HG02970 (cell line): ENCODE data around the gene PCDH9.

ENCODE experiments used
- ATAC-seq: cut with Tn5 transposase; IDR thresholded peaks from one replicate; pipeline ENCODE4 v1.9.1; 2021; ENCODE audit warnings: mild to moderate bottlenecking, moderate library complexity, moderate number of reproducible peaks; ENCODE audit not compliant: unreplicated experiment, low FRiP score

PCDH9 gene

DNA sequence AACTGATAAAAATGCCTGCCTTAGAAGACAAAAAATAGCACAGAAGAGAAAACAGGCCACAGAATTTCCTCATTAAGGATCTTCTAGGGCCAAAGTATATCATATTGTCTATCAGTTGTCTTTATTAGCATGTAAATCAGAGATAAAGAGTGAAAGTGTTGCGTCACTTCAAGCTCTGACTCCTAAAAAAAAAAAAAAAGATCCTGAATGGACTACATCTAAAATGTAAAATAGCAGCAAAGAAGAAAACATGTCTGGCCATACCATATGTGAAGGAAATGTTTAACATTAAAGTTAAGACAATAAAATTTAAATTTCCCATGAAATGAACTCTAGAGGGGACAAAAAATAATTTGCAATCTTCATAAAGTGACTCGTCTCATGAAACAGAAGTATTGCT is 237.4 kb downstream of the PCDH9 start:
- no peak for ATAC-seq

DNA sequence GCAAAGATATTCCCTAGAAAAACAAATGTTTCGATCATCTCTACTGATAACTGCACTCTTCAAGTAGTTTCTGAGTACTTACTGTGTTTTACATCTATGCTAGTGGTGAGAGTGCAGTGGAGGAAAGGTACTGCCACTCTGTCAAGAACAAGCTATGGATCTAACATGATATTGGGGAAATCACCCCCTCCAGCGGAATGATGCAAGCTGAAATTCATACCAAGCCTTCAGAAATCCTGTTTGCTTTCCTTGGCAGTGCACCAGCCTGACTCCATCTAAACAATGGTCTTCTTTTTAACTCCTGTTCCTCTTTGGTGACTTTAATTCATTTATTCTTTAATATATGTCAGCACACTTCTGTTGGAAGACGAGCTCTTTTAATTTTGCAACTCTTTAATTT is 238.0 kb downstream of the PCDH9 start:
- no peak for ATAC-seq

DNA sequence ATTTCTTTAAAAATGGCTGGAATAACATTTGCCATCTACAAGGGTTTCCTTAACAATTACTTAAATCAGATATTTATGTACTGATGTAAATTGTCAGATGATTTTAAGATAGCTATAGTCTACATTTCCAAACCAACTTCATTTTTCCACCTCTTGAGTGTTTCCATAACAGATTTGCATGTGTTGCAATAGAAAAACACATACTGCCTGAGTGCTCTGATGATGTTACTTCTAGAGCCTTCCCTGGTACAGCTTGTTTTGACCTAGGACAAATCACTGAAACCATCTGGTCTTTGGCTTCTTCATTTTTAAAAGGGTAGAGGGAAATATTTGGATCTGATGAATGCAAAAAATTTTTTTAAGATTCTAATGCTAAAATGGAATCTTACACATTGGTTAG is 245.9 kb downstream of the PCDH9 start:
- no peak for ATAC-seq

DNA sequence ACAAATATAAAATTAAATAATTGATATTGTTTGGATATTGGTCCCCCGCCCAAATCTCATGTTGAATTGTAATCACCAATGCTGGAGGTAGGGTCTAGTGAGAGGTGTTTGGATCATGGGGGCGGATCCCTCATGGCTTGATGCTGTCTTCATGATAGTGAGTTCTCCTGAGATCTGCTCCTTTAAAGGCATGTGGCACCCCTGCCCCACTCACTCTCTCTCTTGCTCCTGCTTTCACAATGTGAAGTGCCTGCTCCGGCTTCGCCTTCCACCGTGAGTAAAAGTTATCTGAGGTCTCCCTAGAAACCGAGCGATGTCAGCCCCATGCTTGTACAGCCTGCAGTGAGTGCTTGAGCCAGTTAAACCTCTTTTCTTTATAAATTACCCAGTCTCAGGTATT is 248.2 kb downstream of the PCDH9 start:
- ATAC-seq: no peak

DNA sequence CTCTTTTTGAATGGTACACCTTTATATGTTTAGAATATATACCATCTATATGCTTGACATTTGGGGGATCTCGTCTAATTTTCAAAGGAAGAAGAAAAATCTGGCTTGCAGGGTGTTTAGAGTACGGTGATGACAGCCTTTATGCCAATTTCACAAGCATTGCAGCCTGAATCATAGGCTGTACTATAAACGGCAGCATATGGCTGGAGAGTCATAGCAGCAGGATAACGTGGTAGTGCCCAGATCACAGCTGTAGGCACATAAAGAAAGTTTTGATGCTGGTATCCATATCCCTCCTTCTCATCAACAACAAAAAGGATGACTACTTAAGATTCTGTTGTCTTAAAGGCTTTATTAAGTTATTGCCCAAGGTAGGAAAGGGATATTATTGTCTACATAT is 253.0 kb downstream of the PCDH9 start:
- no peak for ATAC-seq

DNA sequence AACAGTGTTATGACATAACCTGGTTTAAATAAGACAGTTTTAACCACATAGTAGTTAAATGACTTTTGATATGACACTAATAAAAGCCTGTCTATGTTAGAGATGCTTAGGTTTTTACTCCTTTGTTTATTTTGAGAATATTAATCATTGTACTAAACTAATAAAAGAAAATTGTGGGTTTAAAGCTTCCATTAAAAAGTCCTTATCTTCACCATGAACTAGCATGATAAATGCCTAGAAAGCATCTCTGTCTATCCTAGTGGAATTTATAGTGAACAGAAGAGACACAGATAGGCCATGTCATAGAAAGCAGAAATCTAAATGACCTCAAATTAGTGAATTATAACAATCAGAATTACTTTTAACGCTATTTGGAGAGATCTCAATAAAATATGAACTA is 255.2 kb downstream of the PCDH9 start:
- no peak for ATAC-seq

DNA sequence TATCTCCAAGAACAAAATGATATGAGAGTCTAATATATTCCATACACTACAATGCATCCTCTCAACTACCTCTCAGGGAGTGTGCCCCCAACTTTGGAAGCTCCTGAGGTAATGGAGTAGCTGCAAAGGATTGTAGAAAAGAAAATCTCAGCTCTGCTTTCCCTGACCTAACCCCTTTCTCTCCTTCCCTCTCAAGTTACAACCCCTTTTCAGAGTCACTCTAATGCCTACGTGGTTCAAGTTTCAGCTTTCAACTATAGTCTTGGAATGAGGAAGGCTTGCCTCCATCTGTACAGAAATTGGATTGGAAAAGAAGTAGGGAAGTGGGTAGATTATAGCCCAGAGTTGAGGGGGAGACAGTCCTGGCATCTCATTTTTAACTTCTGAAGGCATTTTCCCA is 256.0 kb downstream of the PCDH9 start:
- ATAC-seq: no peak

DNA sequence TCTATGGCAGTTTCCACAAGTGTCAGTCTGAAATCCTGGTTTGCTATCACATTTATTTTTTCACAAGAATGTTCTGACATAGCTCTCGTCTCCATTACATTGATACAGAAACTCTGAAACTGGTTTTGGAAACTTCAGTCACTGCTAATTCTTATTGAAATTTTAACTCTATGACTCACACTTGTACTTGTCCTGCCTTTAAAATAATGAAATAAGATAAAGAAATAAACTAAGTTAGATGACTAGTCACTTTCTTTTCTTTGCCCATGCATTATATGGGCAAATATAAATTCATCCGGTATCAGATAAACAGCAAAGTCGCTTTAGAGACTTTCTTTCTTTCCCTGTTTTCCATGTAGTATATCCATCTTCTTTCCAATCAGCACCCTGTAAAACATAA is 257.5 kb downstream of the PCDH9 start:
- ATAC-seq: no peak

DNA sequence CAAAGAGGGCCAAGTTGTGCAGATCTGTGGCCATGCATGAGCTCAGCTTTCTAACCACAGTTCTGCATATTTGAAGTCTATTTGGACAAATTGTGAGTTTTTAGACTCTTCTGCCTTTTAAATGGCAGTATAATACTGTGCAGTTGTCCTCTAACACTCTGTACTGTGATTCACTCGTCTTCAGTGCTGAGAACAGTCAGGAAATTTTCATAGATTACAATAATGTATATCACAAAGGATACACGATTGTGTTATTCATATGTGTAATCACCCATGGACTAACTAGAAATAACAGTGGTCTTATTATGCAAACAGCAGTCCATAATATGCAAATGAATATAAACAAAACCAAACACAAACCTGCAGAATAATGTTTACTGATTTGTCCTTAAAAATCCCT is 259.1 kb downstream of the PCDH9 start:
- ATAC-seq: no peak

DNA sequence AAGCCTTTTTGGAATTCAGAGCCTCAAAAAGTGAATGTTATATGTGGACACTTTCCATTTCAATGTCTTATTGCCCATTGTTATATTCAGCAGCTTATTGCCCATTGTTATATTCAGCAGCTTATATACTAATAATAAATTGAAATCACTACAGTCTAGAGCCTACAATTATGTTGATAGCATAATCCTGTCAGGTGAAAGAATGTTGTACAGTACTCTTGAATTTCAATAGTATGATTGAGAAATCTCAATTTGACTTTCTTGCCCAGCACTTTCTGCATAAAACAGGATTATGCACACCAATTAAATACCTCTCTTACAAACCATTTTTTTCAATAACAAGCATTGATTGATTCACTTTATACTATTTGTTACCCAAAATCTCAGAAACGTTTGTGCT is 260.8 kb downstream of the PCDH9 start:
- ATAC-seq: no peak

DNA sequence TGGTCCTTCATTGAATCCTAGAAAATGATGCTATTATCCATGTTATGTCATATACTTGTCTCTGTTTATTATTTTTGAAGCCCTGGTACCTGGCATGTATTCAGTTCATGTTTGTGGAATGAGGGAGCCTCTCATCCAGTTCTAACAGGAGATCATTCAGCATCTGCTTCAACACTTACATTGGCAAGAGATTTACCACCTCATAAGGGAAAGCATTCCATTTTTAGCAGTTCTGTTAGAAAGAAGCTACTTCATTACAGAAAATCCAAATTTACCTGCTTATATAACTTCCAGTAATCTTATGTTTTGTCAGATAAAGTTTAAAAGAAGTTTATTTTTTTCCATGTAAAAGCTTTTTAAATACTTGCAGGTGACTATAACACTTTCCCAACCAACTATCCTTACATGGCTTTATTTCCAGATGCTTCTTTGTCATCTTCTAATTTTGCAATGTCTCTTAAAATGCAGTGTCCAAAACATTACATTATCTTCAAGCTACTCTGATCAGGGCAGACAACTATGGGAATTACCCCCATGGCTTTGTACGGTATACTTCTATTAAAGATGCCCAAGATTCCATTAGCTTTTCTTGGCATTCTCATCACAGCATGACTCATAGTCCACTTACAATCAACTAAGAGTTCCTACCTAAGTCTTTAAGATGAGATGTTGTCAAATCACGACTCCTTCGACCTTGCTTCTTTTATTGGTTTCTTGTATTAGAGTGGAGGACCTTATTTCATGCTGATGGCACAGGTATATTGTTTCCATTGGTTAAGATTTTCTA is 262.1 kb downstream of the PCDH9 start:
- ATAC-seq: no peak

DNA sequence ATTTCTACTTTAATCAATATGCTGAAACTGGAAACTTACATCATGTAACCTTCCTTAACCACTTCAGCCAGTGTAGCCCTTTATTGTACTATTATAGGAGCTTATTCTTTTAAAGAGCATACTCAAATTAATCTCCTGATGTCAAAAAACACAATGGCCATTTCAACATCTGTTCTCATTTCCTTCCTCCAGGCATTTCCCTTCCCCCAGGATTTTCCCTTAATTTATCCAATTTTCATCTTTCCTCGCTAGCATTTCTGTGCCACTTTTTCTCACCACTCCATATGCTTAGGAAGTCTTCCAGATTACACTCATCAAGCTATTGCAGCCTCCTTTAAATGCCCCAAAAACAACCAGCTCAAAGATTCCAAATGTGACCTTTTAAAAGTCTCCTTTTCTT is 265.0 kb downstream of the PCDH9 start:
- ATAC-seq: no peak

DNA sequence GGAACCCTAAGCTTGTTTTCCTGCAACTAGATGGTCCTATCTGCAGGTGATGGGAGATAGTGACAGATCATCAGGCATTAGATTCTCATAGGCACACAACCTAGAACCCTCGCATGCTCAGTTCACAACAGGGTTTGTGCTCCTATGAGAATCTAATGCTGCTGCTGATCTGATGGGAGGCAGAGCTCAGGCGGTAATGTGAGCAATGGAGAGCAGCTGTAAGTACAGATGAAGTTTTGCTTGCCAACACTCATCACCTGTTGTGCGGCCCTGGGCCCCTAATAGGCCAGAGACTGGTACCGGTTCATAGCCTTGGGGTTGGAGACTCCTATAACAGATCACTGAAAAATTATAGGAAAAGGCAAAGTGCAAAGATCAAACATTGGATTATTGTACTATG is 267.2 kb downstream of the PCDH9 start:
- no peak for ATAC-seq

DNA sequence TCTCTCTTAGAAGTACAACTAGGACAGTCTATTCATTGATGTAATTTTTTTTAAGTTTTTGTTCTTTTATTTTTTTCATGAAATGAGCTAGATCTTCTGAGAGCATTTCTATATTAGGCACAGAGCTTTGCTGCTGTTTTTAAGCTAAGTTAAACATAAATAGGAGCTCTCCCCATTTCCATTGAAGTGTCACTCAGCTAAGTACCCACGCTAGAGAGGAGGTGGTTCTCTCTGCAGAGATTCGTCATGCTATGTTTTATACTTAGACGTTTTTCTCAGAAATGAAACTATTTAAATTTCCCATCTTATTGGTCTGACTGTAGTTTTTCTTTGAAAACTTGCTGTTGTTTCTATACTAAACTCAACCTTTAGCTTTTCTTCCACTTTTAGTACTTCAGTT is 271.5 kb downstream of the PCDH9 start:
- no peak for ATAC-seq

DNA sequence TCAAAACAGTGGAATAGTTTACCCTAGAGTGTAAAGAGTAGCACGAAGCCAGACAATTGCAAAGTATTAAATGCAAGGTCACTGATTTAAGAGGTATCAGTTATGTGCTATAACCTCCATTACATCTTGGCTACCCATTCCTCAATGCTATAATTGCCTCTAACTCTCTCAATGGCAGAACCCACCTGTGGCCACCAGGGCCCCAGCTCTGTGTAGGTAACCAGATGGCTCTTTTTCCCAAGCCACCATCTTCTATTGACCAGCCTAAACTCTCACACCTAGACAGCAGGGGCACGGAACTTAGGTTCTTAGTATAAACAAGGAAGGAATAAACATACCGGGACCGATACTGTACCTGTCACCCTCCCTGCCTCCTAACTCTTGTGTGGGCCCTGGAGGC is 277.6 kb downstream of the PCDH9 start:
- ATAC-seq: no peak

DNA sequence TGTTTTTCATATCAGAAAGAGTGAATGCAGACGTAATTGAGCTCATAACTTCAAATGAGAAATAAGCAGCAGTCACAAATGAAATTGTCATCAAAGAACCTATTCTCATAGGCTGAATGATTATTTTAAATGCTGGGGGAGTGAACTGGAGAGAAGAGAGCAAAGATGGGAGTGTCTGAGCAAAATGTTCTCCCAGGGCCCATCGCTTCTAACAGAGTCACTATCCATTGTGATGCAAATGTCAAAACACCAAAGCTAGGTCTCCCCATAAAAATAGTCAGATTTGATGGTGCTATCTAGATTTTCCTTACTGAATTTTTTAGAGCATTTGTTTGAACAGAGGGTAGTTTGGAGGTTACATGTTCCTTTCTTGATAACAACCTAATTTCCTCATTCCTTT is 278.7 kb downstream of the PCDH9 start:
- ATAC-seq: no peak

DNA sequence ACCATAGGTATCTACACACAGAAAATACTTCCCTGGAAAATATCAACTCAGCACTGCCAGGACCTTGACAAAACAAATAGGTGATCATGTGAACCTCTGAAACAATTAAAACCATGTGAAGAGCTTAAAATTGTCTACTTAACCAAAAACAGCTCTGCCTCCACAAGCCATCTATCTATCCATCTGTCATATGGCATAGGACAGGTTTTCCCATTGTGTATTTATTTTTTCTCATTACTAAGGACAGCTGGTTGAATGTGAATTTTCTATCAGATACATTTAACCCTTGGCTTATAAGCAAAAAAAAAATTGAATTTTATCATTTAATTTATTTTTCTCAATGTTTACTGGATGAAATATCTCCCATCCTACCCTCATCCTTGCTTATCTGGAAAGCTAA is 279.5 kb downstream of the PCDH9 start:
- no peak for ATAC-seq

DNA sequence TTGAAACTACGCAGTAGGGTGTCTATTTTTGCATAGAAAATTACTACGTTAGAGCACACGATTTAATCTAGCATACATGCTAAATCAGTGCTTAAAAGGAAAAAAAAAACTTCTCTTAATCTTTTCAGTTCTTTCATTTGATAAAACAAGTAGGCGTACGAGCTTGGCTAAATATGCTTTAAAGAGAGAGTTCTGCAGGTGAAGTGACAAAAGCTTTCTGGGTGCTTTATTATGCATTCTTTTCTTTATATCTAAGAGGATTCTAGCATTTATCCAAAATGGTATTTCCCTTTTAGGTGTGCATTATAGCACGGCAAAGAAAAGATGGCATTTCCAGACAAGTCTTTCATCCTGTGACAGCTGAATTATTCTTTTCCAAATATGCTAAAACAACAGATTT is 281.2 kb downstream of the PCDH9 start:
- no peak for ATAC-seq

DNA sequence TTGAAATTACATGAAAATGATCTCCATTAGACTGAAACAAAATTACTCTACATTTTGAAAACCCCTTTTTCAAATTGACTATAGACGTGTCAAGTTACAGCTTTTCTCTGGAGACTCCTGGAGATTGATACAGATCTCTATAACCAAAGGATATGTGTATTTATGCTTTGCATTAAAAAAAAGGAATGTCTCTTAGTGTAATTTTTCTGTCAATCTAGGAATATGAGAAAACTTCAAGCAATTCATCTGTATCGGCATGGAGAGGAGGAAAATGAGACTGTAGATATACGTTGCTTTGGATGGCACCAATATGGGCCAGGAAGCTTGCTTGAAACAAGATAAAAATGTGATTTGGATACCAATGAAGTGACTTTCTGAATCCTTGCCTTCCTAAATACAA is 286.6 kb downstream of the PCDH9 start:
- no peak for ATAC-seq

DNA sequence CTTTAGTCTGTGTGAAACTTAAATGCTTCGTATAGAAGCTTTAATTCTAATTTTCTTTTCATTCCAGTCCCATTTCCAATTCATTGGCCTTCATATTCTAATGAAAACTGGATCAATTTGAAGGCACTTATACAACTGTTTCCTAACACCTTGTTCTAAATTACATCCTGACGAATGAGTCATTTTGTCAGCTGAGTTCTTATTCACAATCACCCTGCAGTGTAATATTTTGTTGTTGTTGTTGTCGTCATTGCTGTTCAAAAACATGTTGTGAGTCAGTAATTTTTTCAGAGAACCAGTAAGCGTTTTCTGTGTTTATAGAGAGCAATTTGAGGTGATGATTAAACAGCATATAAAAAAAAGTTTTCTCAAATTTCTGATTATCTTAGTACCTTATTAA is 290.0 kb downstream of the PCDH9 start:
- ATAC-seq: no peak

DNA sequence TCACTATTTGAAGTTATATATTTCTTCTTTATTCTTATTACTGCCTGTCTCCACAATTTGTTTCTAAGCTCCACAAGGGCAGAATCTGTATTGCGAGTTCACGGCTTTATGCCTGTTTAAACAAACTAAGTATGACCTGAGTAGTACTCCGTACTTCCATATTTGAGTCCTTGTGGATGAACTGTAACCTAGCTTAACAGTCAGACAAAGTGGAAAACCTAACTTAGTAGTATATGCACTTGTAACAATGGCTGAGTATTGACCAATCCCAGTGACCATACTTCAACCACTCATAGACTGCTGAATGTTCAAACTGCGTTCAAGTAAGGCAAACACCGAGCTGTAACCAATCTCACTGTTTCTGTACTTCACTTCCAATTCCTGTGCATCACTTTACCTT is 292.7 kb downstream of the PCDH9 start:
- no peak for ATAC-seq

DNA sequence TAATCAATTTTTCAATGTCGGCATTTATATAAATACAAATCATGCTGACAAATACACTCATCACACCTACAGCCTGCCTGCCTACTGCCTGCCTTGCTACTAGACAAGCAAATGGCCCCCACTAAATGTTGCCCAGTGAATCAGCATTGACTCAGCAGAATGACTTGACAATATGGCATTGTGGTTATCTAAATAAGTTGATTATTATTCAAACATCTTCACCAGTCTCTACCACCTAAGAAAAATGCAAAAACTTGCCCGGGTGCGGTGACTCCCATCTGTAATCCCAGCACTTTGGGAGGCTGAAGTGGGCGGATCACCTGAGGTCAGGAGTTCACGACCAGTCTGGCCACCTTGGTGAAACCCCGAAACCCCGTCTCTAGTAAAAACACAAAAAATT is 296.1 kb downstream of the PCDH9 start:
- ATAC-seq: no peak

DNA sequence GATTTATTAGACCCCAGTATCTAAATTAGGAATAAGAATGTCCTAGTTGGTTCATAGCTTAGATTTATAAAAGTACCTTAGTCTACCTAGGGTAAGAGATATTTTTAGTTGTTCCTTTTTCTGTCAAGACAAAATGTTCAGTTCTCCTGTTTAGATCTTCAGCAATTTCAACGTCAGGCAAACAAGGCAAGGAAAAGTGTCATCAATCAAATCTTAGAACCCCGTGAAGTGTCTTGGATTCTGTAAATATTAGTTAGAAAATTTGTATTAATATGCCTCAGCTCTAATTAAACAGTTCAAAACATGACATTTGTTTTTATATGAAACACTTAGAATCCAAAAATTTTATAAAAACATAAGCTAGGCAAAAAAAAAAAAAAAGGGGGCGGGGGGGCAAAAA is 296.6 kb downstream of the PCDH9 start:
- no peak for ATAC-seq
